NCI-H2171 (cell line): ENCODE results near the gene TVP23C.
"Not testable (repeated sequence)": the region's sequence is repeated elsewhere in the genome, so short reads cannot be mapped to it uniquely, and the experiment has no call there.

Source experiments
- DNase-seq: peaks from one replicate; lab custom pipeline; 2025; lab: John Stamatoyannopoulos, UW

TVP23C gene

DNA sequence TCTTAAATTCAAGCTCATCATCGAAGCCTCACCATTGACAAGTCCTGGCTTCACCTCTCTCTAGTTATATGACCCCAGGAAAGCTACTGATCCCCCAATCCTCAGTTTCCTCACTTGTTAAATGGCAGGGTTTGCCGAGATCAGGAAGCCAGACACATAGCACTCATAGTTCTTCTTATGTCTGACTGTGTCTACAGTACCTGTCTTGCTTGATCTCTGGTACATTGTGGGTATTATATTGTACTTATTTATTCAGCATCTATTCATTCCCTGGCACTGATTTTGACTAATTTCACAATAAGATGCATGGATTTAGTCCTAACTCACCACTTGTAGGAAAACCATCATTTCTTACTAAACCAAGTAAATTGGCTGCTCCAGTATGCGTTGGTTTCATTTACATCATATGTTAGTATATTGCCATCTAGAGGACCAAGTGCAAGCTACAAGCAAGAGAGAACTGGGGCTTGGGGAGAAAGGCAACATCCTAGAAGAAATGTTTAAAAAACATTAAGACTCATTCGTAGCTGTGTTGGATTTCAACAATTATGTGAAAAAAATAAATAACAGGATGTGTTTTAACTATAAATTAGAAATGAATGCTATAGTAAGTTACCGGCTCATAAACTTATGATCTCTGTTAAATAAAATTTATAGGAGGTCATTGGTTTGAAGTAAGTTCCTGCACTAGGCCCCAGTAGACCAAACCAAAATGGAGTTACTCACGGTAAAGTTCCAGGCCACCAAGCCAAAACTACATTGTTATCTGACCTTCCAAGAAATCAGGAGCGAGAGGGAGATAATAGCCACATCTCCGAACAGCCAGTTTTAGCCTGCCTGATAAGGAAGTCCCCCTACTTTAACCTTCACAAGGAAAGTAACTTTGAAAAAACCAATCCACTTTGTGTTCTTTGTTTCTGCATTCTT, 36.7 kb downstream of the TVP23C start:
- not testable (repeated sequence) for DNase-seq

DNA sequence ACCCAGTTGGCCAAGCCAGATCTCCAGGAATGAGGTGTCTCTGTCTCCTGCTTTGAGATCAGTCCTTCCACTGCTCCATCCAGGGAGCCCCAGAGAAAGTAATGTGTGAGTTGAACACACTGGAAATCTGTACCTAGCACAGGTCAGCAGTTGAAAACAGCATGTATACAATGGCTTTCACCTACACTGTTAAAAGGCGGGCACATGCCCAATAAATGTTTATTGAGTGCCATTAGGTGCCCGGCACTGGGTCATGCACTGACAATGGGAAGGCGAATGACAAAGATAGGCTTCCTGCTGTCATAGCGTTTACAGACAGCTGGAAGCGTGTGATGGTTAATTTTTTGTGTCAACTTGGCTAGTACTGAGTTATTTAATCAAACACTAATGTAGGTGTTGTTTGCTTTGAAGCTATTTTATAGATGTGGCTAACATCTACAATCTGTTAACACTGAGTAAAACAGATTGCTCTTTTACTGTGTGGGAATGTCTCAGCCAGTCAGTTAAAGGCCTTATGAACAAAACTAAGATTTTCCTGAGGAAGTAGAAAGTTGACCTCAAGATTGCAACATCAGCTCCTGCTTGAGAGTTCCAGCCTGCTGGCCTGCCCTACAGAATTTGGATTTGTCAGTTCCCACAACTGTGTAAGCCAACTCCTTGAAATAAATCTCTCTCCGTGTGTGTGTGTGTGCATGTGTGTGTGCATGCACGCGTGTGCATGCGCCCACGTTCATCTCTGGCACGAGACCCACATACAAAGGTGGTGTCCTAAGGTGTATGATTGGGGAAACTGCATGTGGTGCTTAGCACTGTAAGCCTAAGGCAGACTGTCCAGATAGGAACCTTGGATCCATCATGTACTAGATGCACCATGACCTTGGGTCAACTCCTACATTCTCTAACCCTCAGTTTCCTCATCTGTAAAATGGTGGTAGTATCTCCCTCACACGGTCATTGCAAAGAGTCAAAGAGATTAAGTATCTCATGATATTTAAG, 38.0 kb downstream of the TVP23C start:
- not testable (repeated sequence) for DNase-seq

DNA sequence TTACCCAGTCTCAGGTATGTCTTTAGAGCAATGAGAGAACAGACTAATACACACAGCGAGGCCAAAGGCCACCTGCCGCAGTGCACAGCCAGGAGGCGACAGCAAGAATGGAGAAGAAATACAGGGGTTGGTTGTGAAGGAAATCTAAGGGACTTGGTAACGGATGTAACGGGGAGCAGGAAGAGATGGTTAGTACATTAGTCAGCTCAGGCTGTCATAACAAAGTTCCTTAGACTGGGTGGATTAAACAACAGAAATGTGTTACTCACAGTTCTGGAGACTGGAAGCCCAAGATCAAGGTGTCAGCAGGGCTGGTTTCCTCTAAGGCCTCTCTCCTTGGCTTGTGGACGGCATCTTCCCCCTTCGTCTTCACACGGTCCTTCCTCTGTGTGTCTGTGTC, 47.1 kb downstream of the TVP23C start:
- no peak for DNase-seq

DNA sequence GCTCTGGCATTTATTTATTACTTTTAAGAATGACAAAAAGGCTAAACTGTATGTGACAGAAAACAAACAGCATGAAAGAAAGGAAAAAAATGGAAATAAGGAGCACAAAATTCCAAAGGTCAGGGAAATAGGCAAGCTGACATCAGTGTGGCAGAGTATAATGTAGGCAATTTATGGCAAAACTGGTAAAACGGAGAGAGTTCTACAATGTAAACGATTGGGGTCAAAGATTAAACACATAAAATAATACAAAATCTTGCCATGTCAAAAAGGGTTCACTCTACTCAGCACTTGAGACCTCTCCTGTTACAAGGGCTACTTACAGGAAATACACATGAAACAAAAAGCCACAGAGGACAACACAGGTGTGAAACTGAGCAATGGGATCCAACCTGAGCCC, 48.8 kb downstream of the TVP23C start:
- DNase-seq: no peak

DNA sequence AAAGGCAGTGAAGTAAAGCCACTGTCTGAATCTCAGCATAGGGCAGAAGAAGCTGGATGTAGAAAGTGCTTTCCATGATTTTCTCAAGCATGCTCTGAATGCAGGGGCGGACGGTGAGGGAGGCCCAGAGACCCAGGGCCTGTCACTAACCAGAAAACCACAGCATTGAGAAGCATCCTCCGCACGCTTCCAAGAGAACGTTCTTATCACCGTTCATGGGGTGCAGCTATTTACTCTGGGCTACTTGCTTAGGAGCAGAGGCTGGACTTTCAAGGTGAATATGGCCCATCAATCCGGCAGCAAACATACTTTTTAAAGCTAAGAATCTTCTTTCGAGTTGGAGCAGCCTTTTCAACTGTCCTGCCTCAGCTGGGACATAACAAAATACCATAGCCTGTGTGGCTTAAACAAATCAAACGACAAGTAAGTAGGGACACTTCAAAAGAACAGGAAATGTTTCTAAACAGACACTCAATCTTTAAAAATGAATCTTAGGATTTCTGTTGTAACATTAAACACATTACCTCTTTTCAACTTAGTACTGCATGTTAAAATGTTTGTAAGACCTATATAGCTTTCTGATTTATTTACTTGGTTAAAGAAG, 49.3 kb downstream of the TVP23C start:
- DNase-seq: no peak

DNA sequence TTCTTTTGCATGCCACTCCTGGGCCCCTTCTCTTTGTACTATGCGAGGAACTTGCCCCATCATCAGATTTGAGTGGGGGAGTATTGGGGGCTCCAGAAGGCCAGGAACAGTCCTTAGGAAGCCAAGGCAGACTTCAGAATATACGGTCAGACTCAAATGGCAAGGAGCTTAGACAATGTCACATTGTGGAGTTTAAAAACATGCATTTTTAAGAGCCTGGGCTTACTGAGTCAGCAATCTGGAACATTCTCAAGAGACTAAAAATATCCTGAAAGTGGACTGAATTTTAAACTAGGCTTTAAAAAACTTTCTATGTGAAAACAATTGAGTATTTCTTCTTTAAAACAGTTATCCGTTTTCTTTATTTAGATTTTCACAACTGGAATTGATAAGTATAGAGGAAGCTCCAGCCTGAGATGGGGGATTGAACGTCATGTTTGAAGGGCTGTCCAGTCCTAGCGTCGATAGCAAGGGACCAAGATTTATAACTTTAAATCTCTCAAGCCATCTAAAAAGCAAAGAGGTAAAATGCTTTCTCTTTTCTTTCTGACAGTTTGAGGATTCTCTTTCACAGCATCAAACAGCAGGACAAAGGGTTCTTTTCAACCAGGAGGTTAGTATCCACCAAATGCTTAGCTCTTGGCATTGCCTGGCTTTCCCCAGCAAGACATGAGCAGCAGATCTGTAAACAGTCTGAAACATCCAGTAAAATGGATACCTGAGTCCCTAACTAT, 50.1 kb downstream of the TVP23C start:
- DNase-seq: no peak

DNA sequence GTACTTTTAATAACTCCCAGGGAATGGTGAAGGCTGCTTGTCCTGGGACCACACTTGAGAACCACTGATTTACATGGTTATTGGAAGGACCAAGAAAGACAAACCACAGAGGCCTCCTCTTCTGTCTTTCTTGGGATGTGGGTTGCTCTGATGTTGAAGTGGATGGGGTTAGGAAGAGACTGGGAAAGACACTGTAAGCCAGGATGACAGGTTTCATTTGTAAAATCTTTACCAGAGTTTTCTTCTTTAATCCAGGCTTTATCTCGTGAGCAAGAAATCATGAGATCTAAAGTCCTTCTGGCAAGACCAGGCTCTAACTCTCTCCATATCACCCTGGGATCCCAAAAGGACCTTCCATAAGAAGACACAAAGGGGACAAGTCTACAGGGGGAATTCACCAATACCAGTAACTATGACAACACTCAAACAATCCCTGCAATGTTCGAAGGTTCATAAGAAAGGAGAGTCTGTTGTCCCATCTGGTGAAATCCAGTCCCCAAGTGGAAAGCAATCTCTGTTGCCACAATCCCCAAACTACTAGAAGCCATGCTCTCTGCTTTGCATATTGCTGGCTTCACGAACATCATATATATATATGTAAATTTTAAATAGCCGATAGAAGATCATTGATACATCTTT, 51.1 kb downstream of the TVP23C start:
- DNase-seq: no peak

DNA sequence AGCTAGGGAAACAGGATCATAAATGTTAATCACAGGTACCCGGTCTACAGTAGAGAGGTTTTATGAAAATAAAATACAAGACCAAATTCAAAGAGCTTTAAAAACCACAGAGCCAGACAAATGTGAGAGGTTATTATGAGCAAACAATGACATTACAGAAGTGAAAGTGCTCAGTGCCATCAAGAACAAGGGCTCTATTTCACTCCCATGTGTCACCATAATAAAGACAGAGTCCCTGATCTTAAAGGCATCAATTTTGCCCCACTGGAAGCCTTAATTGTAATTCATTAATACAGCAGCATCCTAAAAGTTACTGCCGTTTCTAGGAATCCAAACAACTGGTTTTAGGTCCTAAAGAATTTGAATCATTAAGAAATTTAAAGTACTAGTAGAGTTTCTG, 52.1 kb downstream of the TVP23C start:
- no peak for DNase-seq

DNA sequence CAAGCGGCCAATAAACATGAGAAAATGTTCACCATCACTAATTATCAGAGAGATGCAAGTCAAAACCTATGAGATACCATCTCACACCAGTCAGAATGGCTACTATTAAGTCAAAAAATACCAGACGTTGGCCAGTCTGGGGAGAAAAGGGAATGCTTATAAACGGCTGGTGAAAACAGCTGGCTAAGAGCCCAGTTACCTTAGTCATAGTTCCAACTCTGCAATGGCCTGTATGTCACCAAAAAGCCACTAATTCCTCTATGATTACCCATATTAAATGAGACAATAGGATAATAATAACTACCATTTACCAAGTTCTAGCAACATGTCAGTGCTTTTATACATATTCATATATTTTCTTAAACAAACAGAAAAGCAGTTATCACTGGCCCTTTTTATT, 52.9 kb downstream of the TVP23C start:
- no peak for DNase-seq

DNA sequence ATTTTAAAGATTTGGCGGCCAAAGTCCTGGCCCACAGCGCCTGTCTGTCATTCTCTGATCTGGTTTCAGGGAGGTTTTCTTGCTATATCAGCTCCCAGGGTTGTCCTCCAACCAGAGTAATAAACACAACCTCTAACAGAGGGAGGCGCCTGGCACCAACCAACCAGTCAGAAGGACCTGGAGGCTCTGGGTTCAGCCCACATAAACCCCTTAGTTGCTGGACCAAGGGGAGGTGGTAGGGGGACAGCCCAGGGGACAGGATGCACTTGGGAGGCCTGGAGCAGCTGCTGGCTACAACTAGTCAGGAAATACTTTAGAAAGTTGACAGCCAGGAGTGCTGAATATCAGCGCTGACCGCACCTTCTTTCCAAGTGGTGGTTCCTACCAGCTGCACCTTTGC, 54.2 kb downstream of the TVP23C start:
- DNase-seq: no peak

DNA sequence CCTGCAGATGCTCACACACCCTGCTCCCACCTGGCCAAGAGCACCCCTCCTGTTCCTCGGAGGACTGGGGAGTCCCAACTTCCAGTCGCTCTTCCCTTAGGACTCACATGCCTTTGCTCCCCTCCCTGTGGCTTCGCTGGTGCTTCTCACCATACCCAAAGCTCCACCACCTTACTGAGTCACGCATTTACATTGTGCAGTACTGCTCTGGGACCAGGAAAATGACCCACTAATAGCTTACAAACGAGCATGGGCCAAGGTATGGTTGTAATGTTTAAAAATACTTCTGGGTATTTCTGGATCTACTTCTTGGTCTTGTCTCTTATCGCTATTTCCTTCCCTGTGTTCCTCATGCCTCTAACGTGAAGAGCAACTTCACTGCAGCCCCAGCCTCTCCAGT, 54.8 kb downstream of the TVP23C start:
- DNase-seq: no peak

DNA sequence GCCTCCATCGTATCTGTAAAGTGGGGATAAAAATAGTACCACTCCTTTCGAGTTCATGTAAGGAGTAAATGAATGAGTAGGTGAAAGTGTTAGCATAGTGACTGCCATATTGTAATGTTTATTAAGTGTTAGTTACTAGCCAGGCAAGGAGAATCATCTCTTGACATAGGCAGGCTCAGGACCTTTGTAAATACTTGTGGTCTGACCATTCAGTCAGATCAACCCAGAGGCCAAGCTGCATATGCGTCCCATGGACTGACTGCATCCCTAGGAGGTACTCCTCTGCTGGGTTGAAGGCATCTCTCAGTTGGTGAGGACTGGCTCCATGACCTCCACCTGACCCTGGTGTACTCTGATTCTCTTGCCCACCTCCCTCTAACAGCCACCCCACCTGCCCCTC, 55.4 kb downstream of the TVP23C start:
- no peak for DNase-seq

DNA sequence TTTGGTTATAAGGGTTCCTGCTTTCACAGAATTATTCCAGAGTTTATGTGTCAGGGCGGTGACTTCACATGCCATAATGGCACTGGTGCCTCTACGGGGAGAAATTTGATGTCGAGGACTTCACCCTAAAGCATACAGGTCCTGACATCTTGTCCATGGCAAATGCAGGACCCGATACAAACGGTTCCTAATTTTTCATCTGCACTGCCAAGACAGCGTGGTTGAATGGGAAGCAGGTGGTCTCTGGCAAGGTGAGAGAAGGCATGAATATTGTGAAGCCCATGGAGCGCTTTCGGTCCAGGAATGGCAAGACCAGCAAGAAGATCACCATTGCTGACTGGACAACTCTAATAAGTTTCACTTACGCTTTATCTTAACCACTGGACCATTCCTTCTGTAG, 56.3 kb downstream of the TVP23C start:
- DNase-seq: no peak

DNA sequence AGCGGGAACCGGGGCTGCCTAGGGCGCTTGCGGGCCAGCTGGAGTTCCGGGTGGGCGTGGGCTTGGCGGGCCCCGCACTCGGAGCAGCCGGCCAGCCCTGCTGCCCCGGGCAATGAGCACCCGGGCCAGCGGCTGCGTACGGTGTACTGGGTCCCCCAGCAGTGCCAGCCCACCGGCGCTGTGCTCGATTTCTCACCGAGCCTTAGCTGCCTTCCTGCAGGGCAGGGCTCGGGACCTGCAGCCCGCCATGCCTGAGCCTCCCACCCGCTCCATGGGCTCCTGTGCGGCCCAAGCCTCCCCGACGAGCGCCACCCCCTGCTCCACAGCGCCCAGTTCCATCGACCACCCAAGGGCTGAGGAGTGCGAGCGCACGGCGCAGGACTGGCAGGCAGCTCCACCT, 57.6 kb downstream of the TVP23C start:
- DNase-seq: not testable (repeated sequence)

DNA sequence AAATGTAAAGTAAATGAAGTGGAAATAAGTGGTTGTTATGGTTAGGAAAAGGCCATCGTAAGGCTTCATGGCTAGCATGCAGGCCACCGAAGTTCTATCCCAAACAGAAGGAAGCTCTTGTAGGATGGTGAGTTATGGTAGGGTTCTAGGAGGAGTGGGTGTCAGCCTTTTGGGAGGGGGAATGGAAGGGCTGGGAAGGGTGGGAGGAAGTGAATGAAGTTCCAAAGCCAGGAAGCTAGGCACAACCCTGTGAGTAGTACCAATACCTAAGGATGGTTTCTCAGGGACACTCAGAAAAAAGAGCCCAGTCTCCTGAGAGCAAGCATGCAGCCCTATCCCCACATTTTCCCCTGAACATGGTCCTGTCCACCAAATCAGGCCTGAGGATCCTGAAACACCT, 59.6 kb downstream of the TVP23C start:
- no peak for DNase-seq

DNA sequence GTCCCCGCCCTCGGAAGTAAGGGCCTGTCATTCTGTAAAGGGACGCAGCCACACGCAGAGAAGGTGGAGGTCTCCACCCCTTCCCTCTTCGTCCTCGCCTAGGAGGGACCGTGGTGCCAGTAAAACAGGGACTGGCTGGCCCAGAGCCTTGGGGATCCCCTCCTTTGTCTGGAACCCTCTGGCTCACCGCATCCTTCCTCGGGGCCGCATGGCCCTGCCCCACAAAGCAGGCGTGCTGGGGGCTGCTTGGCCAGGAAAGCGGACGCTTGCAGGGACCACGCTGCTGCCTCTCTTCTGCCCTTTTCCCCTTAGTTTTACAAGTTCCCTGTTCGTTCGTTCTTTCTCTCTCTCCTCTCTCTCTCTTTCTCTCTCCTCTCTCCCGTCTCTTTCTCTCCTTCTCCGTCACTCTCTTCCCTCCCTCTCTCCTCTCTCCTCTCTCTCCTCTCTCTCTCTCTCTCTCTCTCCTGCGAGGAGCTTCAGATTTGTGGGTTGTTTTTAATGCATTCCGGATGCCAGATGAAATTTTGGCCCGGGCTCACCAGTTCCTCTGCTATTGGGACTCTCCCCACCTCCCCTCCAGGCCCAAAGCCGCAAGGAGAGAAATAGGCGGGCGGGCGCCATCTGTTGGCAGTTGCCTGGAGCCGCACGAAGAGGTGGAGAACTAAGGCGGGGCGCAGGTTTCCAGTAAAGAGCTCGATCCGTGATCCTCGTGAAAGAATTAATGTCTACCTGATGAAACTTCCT, 60.7 kb downstream of the TVP23C start:
- DNase-seq: no peak

DNA sequence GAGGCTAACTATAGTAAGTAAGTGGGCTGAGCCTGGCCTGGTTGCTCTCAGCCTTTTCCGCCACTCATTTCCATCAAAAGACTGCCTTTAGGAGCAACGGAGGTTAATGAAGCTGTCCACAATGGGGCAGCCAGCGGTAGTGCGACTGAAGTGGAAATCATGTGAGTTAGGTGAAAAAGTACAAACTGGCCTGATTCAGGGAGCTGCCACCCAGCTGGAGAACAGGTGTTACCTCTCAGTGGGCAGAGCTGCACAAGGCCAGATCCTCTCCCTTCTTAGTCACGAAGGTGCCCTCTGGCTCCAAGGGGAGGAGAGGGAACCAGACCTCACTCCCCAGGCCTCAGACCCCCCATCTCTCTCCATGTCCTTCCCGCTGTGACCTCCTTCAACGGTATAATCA, 61.5 kb downstream of the TVP23C start:
- no peak for DNase-seq

DNA sequence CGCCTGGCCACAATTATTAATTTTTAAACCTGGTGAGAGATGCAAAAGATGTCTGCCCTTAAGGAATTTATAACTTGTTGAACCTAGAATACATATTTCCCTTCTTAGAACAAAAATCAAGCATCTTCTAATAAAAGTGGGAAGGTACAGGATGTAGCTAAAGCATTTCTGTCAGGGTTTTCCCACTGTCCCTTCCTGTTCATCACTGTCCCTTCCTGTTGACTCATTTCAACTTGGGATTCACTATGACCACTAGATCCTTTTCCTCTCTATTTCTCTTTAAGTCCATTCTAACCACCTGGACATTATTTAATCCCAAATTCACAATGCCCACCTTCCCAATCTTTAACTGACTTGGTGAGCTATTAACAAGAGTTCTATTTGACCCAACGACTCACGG, 62.0 kb downstream of the TVP23C start:
- no peak for DNase-seq

DNA sequence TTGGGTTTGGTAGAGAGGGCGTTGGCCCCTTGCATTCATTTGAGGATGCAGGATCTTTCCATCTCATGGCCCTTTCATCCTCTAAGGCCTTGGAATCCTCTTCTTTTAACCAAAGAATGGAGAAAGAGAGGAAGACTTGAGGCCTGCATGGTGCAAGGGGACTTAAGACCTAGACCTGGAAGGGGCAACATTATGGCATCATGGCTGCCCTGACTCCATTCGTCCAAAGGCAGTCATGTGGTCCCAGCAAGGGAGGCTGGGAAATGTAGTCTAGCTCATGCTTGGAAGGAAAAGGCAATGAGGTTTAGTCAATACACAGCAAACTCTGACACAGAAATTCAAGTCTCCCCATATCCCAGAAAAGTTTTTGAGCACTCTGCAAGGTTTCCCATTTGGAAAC, 65.2 kb downstream of the TVP23C start:
- no peak for DNase-seq
